Fibroblast of skin of left biceps (primary cell): ENCODE results near the gene TESK2.

Experiments
- DNase-seq, 2 experiments: peaks; one replicate each; pipeline ENCODE4 v3.0.0-alpha.2; 2013; ENCODE audit warnings: low read depth in 2 of 2

The TESK2 gene

DNA sequence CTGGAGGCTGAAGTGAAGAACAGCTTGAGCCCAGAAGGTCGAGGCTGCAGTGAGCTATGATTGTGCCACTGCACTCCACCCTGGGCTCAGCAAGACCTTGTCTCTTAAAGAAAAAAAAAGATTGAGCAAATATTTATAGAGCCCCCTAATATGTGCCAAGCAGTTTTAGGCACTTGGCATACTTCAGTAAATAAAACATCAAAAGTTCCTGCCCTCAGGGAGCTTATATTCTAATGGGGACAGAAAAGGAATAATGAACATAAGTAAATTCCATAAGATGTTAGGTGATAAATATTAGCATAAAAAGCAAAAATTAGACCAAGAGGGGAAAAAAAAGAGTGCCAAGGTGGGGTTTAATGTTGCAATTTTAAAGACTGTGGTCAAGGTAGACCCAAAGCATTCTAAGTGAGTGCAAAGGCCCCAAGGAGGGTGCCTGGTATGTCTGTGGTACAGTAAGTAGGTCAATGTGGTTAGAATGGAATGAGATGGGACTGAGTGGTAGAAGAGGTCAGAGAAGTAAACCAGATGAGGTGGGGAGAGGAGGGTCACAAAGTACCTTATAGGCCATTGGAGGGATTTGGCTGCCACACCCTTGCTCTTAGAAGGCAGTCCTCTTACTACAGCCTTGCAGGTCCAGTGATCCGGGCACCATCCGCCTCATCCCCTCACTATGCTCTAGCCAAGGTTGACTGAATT lies 153.2 kb downstream of the TESK2 start:
- DNase-seq = no peak

DNA sequence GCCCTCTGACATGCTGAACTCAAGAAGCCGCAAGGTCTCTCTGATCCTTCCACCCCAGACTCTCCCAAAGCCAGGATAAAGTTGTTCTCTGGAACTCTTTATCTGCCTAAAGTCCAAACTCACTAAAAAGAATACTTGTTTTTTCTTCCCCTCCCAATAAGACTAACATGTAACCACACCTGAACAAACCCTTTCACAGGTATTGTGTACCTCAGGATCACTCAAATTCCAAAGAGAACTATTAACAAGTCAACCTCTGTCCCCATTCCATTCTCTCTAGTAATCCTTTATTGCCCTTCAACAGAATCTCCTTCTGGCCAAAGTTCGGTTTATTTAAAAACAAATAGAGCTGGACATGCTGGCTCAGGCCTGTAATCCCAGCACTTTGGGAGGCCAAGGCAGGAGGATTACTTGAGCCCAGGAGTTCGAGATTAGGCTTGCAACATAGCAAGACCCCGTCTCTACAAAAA lies 155.1 kb downstream of the TESK2 start:
- DNase-seq = no peak

DNA sequence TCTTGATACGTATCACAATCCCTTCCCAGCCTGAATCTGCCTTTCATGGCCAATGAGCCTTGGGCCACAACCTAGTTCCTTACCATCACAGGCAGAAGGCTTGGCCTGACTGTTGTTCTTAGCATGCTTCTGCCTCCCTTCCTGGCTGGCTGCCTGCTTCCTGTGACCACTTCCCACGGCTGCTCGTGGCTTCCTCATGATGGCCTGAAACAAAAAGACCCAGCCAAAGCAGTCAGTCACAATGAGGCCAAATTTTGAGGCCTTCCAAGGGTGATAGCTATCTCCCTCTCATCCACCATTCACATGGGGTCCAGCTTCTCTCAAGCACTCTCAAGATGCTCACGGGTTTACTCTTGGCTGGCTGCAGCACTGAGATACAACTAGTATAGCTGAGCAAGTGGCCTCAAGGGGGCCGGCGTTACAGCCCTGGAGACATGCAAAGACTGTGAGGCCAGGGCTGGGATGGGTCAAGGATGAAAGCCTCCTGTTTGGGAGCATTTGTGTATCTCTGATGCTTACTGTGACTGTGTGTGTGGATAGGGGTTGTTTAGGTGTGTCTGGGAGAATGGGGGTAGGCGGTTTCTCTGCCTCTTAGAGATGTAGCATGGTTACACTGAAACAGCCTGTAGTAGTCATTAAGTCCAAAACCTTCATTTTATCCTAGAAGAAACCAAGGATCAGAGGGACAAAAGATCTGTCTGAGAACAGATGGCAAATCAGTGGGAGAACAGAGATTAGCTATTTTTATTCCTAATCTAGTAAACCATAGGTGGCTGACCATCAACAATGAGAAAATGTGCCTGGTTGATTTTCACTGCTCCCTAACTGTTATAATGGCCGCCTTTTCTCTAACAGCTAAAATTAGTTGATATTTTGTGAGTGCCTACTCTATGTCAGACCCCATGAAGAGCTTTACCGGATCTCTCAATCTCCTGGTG lies 156.4 kb downstream of the TESK2 start:
- no peak for DNase-seq

DNA sequence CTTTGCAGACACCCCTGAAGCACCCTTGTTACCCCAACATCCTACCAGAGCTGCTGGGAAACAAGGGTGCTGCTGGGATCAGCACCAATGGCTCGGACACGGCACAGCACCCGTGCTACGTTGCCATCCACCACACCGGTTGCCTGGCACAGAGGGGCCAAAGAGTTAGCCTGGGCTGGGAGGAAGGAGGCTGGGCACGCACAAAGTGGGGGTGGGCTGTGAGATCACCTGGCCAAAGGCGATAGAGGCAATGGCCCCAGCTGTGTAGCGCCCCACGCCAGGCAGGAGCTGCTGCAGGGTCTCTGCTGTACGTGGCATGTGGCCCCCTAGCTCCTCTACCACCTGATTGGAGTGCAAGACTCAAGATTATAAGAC lies 158.6 kb downstream of the TESK2 start:
- no peak for DNase-seq

DNA sequence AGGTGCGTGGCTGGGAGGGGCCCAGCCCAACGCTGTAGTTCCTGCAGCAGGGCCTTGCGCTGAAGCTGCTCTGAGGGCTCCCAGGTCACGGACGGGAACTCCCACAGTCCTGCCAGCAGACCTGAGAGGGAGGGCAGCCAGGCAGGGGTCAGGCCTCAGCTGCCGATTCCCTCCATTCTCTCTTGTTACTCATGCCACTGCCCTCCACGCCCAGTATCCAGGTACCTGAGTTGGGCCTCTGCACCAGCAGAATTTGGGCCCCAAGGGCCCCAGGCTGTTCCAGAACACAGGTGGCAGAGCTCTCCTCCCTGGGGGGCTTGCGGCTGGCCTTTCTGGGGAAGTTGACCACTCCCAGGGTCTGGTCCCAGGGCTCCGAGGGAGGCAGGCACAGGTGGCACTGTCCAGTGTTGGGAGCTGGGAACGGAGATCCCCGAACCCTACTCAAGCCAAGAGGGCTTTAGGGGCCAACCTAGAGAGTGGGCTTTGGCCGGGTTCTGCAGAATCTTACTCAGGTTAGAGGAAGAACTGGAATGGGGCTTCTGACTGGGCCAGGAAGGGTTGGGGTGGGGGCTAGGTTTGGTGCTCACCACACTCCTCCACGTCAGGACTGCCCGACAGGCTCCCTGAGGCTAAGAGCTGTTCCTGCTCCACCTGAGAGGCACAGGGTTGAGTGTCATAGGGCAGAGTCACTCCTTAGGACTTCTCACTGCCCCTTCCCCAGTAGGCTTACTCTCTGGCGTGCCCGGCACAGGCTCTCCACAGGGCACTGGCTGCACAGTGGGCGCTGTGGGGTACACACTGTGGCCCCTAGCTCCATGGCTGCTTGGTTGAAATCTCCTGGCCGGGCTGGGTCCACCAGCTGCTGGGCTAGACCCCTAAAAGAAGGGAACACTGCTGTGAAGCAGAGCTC lies 159.3 kb downstream of the TESK2 start:
- DNase-seq = no peak

DNA sequence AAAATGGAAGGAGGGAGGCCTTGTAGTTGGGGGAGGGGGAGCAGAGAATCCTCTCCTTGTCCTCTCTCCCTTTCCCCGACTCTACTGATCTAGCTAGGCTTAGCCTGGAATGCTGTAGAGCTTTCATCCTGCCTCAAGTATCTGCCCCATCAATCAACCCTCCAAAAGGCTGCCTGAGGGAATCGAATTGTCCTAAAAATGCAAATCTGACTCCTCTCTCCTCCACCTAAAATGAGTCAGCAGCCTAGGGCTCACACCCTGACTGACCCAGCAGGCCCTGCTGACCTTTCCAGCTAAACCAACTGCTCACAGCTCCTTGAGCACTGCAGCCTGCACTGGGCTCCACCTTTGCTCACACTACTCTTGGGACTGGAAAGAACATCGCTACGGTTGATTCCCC lies 161.5 kb downstream of the TESK2 start:
- no peak for DNase-seq

DNA sequence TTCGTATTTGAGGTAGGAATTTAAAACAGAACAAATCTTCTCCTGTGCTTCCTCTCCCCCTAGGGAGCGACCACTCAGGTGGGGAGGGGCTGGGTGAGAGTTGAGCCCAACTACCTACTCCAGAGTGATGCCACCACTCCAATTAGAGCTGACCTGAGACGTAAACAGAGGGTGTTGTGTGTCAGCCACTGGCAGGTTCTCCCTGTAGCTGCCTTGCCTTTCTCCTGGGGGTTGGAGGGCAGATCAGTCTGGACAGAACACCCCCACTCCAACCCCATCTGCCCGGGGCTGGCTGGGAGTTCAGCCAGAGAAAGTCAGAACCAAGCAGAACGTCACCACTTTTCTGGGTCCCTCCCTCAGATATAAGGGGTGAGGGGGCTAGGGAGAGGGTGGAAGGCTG lies 162.3 kb downstream of the TESK2 start:
- DNase-seq = no peak

DNA sequence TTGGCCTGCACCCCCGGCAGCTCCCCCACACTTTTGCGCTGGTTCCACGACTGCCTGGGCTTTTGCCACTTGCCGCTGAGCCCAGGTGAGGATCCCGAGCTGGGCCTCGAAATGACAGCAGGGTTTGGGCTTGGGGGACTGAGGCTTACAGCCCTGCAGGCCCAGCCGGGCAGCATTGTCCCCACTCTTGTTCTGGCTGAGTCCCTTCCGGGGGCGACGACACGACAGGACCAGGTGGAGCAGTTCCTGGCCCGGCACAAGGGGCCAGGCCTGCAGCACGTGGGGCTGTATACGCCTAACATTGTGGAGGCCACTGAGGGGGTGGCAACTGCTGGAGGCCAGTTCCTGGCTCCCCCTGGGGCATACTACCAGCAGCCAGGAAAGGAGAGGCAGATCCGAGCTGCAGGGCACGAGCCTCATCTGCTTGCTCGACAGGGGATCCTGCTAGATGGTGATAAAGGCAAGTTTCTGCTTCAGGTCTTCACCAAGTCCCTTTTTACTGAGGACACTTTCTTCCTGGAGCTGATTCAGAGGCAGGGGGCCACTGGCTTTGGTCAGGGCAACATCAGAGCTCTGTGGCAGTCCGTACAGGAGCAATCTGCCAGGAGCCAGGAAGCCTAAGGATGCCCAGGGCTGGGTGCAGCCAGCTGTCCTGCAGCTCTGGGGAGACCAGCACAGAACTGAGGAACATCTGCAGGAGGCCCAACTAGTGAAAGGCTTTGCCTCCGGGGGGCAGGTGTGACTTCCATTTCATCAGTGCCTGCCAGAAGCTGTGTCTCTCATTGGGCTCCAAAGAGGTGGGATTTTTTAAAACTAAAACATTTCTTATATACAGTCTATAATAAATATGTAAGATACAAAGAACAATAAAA lies 163.1 kb downstream of the TESK2 start:
- DNase-seq = no peak

DNA sequence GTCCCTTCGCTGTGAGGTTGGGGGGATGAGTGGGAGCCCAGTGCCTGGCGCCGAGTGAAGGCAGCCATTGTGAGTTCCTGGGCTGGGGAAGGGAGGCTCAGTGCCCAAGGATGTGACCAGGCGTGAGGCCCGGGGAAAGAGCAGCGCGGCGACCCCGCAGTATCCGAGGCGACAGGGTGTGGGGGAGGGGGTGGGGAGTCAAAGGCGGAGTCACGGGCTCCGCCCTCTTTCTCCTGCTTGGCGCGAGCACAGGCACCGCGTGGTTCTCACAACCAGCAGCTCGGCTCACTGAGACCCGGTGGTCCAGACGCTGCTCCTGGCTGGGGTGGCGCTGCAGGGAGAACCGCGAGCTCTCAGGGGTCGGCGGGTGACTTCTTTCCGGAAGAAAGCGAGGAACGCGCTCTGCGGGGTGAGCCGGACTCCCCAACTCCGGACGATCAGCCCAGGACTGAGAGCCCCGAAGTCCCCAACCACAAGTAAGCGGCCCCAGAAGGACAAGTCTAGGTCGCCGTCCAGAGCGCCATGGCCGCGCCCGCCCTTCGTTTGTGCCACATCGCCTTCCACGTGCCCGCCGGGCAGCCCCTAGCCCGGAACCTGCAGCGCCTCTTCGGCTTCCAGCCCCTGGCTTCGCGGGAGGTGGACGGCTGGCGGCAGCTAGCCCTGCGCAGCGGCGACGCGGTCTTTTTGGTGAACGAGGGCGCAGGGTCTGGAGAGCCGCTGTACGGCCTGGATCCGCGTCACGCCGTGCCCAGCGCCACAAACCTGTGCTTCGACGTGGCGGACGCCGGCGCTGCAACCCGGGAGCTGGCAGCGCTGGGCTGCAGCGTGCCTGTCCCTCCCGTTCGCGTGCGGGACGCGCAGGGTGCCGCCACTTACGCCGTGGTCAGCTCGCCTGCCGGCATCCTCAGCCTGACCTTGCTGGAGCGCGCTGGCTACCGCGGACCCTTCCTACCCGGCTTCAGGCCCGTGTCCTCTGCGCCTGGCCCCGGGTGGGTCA lies 164.0 kb downstream of the TESK2 start, which contains the start of gene HPDL:
Gene HPDL (plus strand): TSS at position 269 of the 997 bp plus-strand sequence. CDS start 254 bp downstream, at position 523.
- DNase-seq = no peak

DNA sequence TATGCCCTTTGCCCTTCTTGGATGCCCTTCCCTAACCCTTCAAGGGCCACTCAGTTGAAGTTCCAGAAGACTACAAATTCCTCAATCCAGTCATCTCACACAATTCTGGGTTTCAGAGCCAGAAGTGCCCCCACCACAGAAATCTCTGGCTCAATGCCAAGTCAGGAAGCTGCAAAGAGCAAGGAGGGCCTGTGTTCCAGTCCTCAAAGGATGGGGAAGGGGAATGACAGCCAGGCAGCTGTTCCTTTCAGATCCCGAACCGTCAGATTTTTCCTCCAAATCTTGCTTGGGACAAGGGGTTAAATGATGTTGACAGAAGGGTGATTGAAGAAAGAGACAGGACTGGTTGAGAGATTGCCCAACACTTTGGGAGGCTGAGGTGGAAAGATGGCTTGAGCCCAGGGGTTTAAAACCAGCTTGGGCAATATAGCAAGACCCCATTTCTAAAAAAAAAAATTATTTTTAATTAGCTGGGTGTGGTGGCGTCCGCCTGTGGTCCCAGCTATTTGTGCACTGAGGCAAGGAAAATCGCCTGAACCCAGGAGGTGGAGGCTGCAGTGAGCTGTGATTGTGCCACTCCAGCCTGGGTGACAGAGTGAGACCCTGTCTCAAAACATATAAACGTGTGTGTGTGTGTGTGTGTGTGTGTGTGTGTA lies 165.0 kb downstream of the TESK2 start:
- DNase-seq = no peak

DNA sequence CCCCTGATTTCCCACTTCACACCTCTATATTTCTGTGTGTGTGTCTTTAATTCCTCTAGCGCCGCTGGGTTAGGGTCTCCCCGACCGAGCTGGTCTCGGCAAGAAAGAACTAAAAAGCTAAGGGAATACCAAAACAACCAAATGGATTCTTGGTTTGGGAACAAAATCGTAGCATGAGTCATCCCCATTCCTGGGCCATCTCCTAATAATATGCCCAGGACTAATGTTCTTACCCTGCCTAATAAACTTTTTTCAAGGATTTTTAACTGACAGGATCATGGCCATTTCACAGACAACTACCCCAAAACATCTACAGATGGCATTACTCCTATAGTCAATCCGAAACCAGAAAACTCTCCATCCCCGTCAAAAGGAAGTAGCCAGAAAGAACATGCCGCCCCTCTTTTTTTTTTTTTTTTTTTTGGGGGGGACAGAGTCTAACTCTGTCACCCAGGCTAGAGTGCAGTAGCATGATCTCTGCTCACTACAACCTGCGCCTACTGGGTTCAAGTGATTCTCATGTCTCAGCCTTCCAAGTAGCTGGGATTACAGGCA lies 168.4 kb downstream of the TESK2 start:
- no peak for DNase-seq

DNA sequence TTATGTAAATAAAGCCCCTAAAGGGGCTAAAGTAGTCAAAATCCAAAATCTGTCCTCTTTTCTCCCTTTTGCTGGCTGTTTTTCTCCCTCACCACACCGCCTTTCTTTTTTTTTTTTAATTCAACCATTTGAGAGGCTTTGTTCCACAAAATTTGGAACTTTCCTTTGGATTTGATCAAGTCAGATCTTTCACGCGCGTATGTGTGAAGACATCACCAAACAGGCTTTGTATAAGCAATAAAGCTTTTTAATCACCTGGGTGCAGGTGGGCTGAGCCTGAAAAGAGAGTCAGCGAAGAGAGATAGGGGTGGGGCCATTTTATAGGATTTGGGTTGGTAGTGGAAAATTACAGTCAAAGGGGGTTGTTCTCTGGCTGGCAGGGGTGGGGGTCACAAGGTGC lies 169.5 kb downstream of the TESK2 start:
- DNase-seq = no peak

DNA sequence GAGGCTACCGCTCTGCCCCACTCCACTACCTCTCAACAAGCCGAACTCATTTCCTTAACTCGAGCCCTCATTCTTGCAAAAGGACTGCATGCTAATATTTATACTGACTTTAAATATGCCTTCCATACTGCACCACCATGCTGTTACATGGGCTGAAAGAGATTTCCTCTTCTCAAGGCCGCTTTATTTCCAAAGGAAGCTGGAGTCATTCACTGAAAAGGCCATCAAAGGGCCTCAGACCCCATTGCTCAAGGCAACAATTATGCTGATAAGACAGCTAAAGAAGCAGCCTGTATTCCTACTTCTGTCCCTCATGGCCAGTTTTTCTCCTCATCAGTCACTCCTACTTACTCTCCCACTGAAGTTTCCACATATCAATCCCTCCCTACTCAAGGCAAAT lies 171.2 kb downstream of the TESK2 start:
- DNase-seq = no peak

DNA sequence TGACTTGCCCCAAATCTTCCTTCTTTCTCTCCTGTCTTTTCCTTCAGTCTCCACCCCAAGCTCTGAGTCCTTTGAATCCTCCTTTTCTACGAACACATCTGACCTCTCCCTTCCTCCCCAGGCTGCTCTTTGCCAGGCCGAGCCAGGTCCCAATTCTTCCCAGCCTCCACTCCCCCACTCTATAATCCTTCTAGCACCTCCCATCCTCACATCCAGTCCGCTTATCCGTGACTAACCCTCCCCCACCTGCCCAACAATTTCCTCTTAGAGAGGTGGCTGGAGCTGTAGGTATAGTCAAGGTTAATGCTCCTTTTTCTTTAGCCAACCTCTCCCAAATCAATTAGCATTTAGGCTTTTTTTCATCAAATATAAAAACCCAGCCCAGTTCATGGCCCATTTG lies 173.8 kb downstream of the TESK2 start:
- no peak for DNase-seq

DNA sequence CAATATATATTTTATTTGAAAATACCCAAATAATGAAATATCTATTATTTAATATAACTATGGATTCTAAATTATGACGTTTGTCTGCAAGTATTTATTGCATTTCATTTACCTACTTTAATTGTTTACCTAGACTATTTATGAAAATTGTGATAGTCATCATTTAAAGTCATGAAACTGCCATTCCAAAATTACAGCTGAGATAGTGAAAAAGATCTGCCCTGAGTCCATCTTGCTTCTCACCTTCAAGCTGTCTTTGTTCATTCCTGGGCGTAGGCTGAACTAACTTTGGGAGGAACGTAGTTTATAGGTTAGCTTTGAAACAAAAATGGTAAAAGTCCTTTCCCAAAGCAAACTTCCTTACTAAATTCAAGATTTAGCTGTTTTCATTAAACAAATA lies 176.7 kb downstream of the TESK2 start:
- no peak for DNase-seq

DNA sequence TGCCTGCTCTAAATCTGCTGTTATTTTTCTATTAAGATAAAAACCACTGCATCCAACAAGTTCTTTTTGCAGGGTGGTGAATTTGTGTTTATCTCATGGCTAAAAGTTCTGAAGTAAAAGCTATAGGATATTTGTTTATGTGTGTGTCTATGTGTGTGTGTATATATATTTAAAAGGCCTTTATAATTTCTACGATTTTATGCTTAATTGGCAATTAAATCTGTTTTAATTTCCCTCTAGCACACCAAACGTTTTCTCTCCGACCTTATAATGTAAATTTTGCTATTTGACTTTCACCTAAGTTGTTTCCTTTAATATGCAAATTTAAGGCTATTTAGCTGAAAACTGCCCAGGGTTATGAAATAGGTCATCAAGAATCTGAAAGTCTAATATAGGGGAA lies 184.1 kb downstream of the TESK2 start:
- no peak for DNase-seq

DNA sequence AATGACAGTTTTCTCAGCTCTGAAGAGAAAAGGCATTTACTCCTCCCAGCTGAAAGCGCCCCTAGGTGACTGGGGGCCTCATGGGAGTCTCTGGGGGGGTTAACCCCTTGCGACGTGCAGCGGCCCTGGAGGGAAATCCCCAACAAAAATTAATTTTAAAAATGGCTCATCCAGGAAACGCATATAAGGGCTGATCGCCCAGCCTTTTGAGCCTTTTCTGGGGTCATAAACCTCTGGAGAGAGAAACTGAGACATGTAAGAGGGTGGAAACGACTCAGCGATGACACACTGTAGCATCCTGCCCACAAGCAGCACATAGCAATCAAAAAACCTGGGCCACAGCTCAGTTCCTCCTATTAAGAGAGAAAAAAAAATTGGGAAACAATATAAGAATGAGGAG lies 184.6 kb downstream of the TESK2 start:
- no peak for DNase-seq

DNA sequence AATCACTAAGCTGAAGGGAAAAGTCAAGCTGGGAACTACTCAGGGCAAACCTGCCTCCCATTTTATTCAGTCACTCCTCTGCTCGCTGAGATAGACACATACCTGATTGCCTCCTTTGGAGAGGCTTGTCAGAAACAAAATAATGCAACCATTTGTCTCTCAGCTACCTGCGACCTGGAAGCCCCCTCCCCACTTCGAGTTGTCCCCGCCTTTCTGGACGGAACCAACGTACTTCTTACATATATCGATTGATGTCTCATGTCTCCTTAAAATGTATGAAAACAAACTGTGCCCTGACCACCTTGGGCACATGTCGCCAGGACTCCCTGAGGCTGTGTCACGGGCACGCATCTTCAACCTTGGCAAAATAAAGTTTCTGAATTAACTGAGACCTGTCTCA lies 185.7 kb downstream of the TESK2 start:
- no peak for DNase-seq
